ENCODE data around the gene GAS6.

DNA sequence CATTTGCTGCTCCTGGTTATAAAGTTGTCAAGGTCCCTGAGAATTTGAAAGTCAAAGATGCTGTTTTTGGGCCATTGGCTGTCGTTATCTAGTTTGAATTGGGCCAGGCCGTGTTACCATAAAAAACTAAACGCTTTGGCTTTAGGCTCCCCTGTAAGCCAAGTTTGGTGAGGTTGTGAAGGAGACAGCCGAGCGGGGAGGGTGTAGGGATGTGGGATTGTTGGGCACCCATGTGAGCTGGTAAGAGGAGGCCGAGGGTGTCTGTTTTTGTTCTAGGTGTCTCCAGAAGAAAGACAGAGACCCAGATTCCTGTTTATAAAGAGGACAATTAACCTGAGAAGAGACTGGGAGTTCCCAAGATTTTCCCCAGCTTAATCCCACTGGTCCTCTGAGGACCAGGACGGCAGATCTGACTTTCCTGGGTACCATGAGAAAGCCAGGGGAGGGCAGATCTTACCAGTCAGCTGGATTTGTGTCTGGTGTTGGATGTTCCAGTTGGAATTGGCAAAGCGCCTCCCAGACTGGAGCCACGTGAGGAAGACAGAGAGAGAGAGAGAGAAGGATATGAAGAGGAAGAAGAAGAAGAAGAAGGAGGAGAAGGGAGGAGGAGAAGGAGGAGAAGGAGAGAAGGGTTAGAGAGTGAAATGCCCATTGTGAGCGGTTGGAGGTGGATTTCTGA is 79.8 kb downstream of the GAS6 start:
- TF ChIP-seq, protein P1, sequence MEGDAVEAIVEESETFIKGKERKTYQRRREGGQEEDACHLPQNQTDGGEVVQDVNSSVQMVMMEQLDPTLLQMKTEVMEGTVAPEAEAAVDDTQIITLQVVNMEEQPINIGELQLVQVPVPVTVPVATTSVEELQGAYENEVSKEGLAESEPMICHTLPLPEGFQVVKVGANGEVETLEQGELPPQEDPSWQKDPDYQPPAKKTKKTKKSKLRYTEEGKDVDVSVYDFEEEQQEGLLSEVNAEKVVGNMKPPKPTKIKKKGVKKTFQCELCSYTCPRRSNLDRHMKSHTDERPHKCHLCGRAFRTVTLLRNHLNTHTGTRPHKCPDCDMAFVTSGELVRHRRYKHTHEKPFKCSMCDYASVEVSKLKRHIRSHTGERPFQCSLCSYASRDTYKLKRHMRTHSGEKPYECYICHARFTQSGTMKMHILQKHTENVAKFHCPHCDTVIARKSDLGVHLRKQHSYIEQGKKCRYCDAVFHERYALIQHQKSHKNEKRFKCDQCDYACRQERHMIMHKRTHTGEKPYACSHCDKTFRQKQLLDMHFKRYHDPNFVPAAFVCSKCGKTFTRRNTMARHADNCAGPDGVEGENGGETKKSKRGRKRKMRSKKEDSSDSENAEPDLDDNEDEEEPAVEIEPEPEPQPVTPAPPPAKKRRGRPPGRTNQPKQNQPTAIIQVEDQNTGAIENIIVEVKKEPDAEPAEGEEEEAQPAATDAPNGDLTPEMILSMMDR (IDR thresholded peaks at IDR 0.05), result no peak
- no peak for TF ChIP-seq POLR2A (IDR thresholded peaks at IDR 0.05)
